ENCODE results near the gene JUND. TPM values are rescaled to one million over a fixed set of nuclear protein-coding genes. Genes with fewer than 3 reads are reported as not detected.
A peak's percentile ranks its signal among the peaks of the same experiment; 100 is the strongest.

The JUND gene
- total RNA-seq, 1 donor from 2014 or later, result 68.3 TPM

DNA sequence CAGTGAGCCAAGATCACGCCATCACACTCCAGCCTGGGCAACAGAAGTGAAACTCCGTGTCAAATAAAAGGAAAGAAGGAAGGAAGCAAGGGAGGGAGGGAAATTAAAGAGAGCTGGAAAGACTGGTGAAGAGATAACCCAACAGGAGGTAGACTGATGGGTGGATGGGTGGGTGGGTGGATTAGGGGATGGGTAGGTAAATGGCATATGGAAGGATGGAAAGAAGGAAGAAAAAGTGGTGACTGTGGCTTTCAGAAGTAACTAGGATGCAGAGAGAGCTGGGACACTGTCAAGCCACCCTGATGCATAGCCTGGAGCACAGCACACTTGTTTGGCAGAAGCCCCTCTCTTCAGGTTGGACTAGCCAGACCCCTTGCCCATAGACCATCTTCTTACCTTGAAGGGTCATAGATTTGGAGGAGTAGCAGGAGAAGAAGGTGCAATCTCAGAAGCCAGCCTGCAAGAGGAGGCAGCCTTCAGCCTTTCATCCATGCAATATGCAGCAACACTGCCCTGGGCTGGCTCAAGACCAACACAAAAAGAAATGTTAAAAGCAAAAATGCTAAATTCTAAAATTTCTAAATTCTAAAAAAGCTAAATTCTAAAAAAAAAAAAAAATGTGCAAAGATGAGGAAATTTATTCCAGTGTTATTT is 12.2 kb downstream of the JUND start:
- no peak for DNase-seq (ENCODE audit: low read depth in 2 of 2)

DNA sequence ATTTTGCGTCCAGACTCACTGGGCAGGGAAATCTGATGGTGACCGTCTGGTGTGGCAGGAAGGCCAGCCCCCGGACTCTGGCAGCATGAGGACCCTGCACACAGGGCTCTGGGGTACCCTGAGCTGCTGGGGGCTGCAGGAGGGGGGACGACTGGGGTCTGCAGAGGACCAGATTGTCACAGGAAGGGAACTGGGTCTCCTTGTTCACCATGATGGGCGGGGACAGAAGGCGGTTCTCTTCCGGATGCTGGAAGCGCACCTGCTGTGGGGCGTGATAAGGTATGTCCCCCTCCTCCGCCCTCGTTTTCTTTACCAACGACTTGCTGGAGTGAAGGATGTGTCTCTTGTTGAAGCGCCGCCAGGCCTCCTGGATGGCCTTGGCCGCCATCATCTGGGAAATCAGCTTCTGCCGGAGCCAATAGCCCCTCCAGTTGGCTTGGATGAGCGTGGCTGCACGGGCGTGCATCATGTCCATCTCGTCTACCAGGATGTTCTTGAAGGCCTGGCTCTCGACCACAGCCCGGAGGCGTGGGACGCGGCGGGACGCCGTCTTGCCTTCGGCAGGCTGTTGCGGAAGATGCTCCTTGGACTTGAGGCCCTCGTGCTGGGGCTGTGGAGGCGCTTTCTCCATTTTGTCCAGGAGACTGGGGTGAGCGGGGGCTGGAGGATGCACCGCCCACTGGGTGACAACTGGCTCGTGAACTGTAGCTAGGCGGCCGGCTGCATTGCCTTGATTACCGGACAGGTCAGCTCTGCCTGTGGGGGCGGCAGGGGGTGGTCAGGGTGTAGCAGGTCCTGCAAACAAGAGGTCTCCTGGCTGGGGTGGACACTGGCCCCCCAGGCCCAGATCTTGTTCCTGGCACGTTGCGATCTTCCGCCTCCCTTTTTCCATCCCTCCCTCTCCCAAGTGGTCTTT is 14.4 kb downstream of the JUND start:
- DNase-seq (ENCODE audit: low read depth in 2 of 2), result no peak

DNA sequence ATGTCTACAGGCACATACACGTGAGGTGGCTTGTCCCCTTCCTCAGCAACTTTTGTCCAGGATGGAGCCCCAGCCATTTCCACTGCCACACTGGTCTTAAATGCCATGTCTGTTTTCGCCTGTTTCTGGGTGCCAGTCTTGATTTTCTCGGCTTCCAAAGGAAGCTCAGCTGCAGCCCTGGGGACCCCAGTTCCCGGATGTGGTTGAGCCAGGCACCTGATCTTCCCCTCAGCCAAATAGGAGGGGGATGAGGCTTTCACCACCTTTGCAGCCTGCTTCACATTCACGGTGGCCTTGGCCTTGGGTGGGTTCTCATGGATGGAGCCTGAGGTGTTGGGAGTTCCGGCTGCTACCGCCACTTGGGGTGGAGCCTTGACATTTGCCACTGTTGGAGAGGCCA is 15.8 kb downstream of the JUND start:
- no peak for DNase-seq (ENCODE audit: low read depth in 2 of 2)

DNA sequence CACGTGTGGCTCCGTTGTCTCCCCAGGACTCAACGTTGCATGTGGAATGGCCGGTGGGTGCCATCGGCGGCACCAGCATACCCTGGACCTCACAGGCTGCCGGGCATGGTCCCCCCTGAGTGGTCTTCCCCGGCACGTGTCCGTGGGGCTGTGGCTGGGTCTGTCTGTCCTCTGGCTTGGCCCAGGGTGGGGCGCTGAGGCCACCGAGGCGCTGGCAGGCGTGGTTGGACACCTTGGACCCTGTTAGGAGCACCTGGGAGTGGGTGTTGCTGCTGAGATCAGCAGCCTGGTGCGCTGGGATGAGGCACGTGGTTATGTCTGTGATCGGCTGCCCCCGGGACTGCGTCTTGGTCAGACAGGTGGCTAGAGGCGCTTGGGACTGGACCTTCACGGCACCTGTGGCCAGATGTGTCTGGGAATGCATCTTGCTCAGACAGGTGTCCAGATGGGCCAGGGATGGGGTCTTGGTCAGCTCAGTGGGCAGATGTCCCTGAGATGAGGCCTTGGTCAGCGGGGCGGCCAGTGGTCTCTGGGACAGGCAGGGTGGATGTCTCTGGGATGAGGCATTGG is 16.4 kb downstream of the JUND start:
- no peak for DNase-seq (ENCODE audit: low read depth in 2 of 2)

DNA sequence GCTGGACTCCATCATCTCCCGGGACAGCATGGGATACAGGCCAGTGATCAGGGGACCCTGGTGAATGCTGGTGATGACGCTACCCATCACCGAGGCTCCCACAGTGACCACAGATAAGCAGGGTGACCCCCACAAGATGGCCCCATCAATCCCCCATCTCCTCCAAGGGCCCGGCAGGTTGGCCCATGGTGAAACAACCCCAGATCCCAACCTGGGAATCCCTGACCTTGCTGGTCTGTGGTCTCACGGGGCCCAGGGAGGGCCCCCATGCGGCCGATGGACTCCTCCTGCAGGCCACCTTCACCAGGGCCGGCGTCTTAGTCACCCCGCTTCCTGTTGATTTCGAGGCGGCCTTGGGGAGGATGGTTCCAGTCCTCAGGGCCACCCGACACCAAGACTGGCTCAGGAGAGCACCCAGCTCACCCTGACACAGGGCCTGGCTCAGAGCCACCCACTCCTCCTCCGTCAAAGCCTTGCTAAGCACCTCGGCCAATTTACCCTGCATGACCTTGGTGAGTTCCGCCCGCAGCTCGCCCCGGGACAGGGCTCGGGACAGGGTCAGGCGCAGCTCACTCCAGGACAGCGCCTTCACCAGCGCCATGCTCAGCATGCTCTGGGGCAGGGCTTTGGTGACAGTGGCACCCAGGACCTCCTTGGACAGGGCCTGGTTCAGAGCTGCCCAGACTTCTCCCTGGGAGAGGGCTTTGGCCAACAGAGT is 17.1 kb downstream of the JUND start:
- no peak for DNase-seq (ENCODE audit: low read depth in 2 of 2)

DNA sequence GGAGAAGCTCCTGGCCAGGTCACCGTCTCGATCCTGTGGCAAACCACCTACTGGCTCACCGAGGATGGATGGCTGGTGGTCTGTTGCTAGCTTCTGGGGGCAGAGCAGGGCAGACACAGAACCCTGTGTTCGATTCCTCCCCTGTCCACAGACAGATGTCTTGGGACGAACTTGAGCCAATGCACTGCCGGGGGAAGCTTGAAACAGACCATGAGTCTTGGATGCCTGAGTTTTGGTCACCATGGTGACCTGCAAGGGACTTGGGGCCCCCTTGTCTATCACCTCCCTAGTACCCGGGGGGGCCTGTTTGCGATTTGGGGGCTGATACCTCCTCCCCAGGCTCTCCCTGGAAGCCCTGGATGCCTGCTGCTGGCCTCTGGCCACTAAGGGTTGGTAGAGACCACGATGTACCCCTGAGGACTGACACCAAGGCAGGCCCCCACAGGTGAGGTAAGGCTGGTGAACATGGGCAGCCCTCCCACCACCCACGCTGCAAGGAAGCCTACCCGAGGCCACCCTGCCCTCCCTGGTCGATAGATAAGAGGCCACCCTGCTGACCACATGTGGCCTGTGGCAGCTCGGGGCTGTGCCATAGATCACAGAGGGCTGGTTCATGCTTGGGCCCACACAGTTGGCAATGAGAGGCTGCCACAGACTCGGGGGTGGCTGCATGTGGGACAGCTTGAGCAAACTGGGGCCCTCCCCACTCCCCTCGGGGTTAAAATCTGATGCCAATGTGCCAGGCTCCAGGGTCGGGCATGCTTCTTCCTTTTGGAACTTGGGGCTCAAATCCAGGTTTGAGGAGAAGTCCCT is 17.9 kb downstream of the JUND start:
- DNase-seq (ENCODE audit: low read depth in 2 of 2), result no peak

DNA sequence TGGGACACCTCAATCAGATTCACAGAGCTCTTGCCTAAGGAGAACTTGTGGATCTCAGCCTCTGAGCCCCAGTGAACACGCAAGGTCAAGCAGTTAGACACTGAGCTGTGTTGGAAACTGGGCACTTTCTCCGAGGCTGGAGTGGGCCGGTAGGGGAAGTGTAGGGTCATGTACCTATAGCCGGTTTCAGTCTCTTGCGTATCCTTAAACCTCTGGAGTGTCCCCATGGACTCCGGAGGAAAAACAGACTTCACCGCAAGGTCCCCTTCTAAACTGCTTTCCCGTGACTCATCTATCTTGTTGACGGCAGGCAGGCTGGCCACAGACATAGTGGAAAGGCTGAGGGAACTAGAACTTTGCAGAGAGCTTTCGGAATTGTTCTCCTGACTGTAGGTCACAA is 18.5 kb downstream of the JUND start:
- no peak for DNase-seq (ENCODE audit: low read depth in 2 of 2)

DNA sequence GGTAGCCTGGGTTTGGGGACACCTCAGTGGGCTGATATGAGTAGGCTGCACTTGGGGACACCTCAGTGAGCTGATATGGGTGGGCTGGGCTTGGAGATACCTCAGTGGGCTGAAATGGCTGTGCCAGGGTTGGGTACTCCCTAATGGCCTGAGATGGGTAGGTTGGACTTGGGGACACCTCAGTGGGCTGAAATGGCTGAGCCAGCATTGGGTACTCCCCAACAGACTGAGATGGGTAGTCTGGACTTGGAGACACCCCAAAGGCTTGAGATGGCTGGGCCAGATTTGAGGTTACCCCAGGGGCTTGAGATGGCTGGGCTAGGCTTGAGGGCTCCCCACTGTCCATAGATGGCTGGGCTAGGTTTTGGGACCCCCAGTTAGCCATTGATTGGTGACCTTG is 19.3 kb downstream of the JUND start:
- no peak for DNase-seq (ENCODE audit: low read depth in 2 of 2)

DNA sequence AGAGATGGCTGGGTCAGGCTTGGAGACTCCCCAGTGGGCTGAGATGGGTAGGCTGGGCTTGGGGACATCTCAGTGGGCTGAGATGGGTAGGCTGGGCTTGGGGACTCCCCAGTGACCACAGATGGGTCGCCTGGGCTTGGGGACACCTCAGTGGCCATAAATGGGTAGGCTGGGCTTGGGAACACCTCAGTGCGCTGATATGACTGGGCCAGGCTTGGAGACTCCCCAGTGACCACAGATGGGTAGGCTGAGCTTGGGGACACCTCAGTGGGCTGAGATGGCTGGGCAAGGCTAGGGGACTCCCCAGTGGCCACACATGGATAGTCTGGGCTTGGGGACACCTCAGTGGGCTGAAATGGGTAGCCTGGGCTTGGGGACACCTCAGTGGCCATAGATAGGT is 19.9 kb downstream of the JUND start:
- DNase-seq (ENCODE audit: low read depth in 2 of 2), result no peak

DNA sequence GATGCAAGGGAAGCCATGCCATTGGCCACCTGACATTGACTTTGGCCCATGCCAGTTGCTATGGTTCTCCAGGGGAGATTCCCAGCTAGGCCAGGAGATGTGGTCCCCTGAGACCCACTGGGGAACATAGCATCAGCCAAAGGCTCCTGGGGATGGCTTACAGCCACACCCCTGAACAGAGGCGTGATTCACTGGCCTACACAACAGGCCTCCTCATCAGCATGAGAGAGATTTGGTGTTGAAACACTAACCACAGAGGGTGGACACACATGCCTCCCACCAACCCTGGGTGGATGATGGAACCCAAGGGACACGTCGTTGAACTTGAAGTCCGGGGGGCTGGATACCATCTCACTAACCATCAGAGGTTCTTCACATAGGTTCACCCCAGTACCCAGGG is 21.5 kb downstream of the JUND start:
- no peak for DNase-seq (ENCODE audit: low read depth in 2 of 2)

DNA sequence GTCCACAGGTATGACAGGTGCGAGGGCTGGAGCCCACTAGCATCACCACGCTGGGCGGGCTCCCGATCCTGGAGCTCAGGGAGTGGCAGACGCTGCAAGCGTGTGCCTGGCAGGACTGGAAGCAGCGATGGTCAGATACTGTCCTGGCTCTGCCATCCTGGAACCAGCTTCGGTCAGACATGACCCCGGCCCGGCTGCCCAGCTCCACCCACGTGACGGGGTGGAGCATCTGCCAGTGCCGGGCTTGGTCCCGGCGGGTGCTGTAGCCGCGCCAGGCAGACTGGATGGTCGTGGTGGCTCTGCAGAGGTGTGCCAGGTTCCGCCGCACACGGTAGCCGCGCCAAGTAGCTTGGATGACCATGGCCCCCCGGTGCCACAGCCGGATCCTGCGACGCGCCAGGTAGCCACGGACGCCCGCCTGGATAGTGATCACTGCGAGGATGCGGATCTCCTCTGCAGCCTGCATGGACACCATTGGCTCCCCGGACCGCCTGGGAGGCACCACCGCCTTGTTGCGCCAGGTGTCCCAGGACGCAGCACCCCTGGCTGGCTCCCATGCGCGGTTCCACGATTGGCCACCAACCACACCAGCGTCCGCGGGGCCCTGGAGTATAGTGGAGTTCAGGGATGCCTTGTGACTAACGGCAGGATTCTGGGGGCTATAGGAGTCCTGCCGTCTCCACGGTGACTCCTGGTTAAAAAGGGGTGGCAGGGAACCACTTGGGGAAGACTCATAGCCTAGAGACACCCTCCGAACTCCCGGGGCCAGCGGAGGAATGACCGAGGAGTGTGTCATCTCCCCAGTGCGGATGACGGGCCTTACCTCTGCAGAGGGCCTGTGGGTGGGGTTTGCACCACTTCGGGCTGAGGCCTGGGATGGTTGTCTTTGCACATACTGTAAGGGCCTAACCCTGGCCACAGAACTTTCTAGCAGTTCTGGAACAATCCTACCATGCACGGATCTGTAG is 23.6 kb downstream of the JUND start:
- DNase-seq (ENCODE audit: low read depth in 2 of 2), result no peak

DNA sequence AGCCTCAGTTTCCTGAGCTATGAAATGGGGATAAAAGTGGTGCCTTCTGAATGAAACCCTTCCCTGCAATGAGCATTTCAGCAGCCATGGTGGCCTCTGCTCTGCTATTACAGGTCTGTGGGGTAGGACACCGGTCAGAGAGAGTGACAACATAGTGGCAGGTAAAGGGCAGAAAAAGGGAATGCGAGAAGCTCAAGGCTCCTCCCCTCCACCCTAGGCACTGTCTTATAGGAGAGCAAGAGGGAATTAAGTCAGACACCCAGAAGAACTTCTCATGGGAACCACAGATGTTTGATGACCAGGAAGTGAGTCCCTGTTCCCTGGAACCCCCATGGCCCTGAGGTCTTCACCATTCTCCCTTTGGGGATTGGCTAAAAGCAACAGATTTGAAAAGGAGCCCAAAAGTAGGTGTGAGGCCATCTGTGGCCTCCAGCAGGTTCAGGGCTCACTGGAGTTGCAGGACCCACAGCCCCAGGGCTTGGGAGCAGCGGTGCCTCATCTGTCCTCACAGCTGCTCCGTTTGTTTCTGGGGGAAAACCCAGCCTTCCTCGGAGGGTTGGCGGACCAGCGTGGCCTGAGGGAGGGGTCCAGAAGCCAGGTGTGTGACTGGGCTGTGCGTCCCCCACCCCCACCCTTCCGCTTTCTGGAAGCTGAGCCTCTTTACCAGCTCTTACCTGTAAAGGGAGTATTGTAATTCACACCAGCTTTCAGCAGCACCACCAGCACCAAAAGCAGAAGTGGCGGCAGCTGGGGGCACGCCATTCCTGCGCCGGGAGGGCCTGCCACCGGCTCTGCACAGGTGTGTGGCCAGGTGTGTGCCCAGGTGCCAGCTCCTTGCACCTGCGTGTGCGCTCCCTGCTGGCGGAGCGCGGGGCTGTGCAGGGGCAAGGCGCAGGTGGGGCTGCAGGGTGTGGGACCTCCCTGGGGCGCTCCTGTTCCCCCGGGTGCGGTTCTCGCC is 26.6 kb downstream of the JUND start:
- DNase-seq (ENCODE audit: low read depth in 2 of 2), result no peak

DNA sequence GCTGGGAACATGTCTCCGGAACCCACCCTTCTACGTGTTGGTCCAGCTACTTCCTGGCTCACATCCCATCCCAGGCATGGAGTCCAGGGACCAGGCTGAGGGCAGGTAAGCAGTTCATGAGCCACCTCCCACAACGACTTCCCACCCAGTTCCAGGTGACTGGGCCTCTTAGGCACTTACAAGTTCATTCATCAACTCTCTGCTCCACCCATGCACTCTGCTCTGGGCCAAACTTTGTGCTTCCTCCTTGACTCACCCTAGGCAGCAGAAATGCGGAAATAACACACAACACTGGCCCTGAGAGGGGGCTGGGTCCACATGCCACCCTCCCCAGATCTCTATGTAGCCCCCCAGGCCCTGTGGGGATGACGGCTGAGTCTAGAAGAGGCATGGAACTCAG is 27.7 kb downstream of the JUND start:
- DNase-seq (ENCODE audit: low read depth in 2 of 2), result no peak

DNA sequence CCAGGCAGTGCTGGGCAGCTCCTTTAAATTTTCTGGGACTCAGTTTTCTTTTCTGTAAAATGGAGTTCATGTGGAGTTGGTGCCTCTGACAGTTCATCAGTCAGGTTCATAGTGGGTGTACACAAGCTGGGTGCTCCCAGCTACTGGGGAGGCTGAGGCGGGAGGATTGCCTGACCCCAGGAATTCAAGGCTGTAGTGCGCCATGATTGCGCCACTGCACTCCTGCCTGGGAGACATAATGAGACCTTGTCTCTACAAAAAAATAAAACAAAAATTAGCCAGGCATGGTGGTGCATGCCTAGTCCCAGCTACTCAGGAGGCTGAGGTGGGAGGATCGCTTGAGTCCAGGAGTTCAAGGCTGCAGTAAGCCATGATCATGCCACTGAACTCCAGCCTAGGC is 28.3 kb downstream of the JUND start:
- no peak for DNase-seq (ENCODE audit: low read depth in 2 of 2)

DNA sequence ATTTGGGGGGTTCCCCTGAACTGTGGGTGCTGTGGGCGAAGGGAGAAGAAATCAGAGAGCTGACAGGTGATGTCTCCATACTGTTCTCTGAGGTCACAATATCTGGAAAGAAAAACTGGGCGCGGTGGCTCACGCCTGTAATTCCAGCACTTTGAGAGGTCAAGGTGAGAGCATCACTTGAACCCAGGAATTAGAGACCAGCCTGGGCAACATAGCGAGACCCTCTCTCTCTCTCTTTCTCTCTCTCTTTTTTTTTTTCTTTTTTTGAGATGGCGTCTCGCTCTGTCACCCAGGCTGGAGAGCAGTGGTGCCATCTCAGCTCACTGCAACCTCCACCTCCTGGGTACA is 29.1 kb downstream of the JUND start:
- no peak for DNase-seq (ENCODE audit: low read depth in 2 of 2)

DNA sequence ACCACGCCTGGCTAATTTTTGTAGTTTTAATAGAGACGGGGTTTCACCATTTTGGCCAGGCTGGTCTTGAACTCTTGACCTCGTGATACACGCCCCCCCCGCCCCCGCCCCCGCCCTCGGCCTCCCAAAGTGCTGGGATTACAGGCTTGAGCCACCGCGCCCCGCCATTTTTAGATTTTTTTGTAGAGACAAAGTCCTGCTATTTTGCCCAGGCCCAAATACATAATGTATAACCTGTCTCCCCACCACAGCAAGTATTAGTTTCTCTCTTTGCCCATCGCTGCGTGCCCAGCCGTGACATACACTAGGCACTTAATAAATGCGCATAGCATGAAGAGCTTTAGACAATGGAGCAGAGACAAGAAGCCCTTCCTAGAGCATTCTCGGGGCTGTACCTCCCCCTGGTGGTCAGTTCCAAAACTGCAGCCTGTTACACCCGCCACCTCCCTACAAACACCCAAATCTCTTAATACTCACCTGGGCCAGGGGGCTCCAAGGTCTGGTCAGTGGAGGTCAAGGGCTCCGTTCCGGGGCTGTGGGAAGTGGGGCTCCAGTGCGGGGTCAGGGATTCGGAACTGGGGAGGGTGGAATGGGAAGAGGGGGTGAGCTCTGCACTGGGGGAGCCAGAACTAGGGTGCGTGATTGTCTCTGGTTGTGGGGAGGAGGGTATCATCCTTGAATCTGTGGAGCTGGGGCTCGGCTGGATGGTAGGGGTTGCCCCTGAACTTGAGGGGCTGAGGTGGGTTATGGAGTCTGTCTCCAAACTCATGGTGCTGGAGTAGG is 29.6 kb downstream of the JUND start:
- peak; percentile 39 to 70 for DNase-seq (ENCODE audit: low read depth in 2 of 2)

DNA sequence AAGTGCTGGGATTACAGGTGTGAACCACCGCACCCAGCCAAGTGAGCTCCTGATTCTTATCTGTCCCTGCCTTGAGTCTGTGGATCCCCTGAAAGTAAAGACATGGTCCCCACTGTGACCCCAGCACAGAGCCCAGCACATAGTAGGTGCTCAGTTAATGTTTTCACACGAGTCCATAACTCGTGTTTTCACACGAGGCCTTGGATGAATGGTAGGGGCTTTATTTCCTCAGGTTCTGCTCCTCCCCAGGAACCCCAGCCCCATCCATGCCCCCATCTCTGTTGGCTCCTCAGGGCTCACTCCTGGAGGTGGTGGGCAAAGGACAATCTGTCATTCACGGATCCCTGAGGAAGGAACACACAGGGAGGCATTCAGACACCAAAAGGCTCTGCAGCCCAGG is 31.6 kb downstream of the JUND start:
- DNase-seq (ENCODE audit: low read depth in 2 of 2), result no peak

DNA sequence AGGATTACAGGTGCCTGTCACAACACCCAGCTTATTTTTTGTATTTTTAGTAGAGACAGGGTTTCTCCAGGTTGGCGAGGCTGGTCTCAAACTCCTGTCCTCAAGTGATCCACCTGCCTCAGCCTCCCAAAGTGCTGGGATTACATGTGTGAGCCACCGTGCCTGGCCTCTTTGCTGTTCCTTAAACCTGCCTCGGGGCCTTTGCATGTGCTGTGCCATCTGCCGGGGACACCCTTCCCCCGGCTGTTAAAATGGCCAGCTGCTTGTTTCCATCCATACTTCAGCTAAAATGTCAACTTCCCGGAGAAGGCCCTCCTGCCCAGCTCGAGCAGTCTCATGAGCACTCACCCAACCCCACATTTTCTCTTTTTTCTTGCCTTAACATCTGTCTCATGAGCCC is 36.1 kb downstream of the JUND start:
- DNase-seq (ENCODE audit: low read depth in 2 of 2), result no peak

All from dermis microvascular lymphatic vessel endothelial cell (primary cell).